ENCODE results near the gene LMX1B. TPM values are rescaled to one million over a fixed set of nuclear protein-coding genes. Genes with fewer than 3 reads are reported as not detected.

LMX1B gene
- total and polyA plus RNA-seq, 2 donors (not counting 1 experiment from before 2014, with no cell fraction given), result not detected

DNA sequence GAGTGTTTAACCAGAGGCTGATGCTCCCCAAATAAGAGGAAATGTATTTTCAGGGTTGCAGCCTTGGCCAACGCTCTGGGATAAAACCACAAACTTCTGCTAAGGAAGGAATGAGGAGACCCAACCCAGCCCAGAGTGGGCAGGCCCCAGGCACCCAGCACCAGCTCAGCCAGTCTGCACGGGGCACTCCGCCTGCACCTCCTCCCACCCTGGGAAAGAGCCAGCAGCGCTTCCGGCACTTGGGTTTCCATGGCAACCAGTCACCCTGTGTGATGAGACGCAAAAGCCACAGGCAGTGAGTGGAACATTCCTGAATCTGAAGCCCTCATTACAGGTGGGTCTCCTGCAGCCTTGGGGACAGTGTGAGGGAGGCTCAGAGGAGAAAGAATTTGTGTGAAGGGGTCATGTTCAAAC, 105.9 kb downstream of the LMX1B start:
- peaks cover 14% of the 10 kb centered on the region for H3K27me3 ChIP-seq (ENCODE audit: control insufficient read depth, insufficient read depth, low read length)
- H3K36me3 ChIP-seq (ENCODE audit: control insufficient read depth, insufficient read depth, low read length), result no peaks in the 10 kb centered on the region
- peak; percentile 27 to 73 for DNase-seq (ENCODE audit: low read depth in 2 of 2)
- H3K9me3 ChIP-seq (ENCODE audit: control insufficient read depth, insufficient read depth, low read depth, low read length), result no peaks in the 10 kb centered on the region
- H3K79me2 ChIP-seq (ENCODE audit: control insufficient read depth, insufficient read depth, low read length), result no peaks in the 10 kb centered on the region
- no peak overlapping the region for H3K27ac ChIP-seq (ENCODE audit: insufficient read depth, low read length)
- no peak overlapping the region for H3K4me3 ChIP-seq (replicated peaks in 1 of 4; ENCODE audit: control extremely low read depth in 1 of 4, insufficient read depth in 1 of 4, low read depth in 3 of 4, low read length in 4 of 4)
- H2AFZ ChIP-seq (ENCODE audit: low read length), result no peak overlapping the region
- no peaks in the 10 kb centered on the region for H3K4me1 ChIP-seq (ENCODE audit: control insufficient read depth, extremely low read depth, insufficient read depth, low read length)
- TF ChIP-seq, protein P1, sequence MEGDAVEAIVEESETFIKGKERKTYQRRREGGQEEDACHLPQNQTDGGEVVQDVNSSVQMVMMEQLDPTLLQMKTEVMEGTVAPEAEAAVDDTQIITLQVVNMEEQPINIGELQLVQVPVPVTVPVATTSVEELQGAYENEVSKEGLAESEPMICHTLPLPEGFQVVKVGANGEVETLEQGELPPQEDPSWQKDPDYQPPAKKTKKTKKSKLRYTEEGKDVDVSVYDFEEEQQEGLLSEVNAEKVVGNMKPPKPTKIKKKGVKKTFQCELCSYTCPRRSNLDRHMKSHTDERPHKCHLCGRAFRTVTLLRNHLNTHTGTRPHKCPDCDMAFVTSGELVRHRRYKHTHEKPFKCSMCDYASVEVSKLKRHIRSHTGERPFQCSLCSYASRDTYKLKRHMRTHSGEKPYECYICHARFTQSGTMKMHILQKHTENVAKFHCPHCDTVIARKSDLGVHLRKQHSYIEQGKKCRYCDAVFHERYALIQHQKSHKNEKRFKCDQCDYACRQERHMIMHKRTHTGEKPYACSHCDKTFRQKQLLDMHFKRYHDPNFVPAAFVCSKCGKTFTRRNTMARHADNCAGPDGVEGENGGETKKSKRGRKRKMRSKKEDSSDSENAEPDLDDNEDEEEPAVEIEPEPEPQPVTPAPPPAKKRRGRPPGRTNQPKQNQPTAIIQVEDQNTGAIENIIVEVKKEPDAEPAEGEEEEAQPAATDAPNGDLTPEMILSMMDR (conservative IDR thresholded peaks at IDR 0.05 in 1 of 2, IDR thresholded peaks at IDR 0.05 in 1 of 2; ENCODE audit: low read depth in 1 of 2, low read length in 2 of 2), result no peak
- TF ChIP-seq EZH2 (IDR thresholded peaks at IDR 0.05; ENCODE audit: low read length, missing control alignments), result no peak
- H4K20me1 ChIP-seq (ENCODE audit: control insufficient read depth, extremely low read depth, insufficient read depth, low read length), result no peaks in the 10 kb centered on the region
- H3K9ac ChIP-seq (ENCODE audit: insufficient read depth, low read length), result no peak overlapping the region
- H3K4me2 ChIP-seq (ENCODE audit: extremely low read depth, insufficient read depth, low read length), result no peak overlapping the region

DNA sequence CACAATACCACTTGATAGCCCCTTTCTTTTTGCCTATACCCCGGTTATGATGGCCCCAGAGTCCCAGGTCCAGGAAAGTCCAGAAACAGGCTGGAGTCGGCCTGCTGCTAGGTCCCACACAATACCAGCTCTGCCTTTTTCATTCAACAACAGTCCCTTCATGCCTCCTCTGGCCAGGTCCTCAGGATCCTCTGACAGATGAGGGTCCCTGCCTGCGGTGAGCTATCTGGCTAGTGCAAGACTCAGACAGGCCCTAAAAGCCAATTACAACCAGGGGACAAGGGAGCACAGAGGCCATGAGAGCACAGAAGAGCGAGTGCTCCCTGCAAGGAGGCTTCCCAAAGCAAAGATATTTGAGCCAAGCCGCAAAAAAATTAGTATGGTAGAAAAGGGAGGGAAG, 106.3 kb downstream of the LMX1B start:
- no peak overlapping the region for H3K27ac ChIP-seq (ENCODE audit: insufficient read depth, low read length)

DNA sequence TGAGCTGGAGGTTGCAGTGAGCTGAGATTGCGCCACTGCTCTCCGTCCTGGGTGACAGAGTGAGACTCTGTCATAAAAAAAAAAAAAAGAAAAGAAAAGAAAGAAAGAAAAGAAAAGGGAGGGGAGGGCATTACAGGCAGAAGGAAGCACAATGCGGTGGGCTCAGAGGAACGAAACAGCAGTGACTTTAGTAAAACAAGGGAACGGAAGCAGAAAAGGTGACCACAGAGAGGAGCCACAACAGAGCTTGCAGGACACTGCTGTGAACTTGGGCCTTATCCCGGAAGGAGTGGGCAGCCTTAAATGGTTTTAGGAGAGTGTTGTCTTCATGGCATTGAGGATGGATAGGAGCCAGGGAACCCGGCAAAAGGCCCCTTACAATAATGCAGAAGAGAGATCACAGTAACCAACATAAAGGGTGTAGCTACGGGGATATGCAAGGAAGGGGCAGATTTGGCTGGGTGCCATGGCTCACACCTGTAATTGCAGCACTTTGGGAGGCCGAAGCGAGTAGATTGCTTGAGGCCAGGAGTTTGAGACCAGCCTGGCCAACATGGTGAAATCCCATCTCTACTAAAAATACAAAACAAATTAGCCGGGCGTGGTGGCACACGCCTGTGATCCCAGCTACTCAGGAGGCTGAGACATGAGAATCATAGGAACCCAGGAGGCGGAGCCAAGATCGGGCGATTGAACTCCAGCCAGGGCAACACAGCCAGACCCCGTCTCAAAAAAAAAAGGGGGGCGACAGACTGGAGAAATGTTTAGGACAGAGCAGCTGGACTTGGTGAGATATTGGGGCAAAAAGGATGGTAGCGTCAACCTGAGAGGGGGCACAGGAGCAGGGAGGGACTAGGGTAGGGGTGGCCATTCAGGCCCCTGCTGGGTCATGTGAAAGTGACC, 107.2 kb downstream of the LMX1B start:
- Histone ChIP-seq H2AFZ (ENCODE audit: low read length) (no peak overlapping the region), H3K9ac (ENCODE audit: insufficient read depth, low read length) (no peak overlapping the region), H3K79me2 (ENCODE audit: control insufficient read depth, insufficient read depth, low read length) (no peaks in the 10 kb centered on the region), H3K4me1 (ENCODE audit: control insufficient read depth, extremely low read depth, insufficient read depth, low read length) (no peaks in the 10 kb centered on the region), H3K27ac (ENCODE audit: insufficient read depth, low read length) (no peak overlapping the region), H4K20me1 (ENCODE audit: control insufficient read depth, extremely low read depth, insufficient read depth, low read length) (no peaks in the 10 kb centered on the region), H3K4me2 (ENCODE audit: extremely low read depth, insufficient read depth, low read length) (no peak overlapping the region), H3K4me3 (replicated peaks in 1 of 4; ENCODE audit: control extremely low read depth in 1 of 4, insufficient read depth in 1 of 4, low read depth in 3 of 4, low read length in 4 of 4) (no peak overlapping the region), H3K36me3 (ENCODE audit: control insufficient read depth, insufficient read depth, low read length) (no peaks in the 10 kb centered on the region), H3K27me3 (ENCODE audit: control insufficient read depth, insufficient read depth, low read length) (peaks cover 16% of the 10 kb centered on the region), H3K9me3 (ENCODE audit: control insufficient read depth, insufficient read depth, low read depth, low read length) (no peaks in the 10 kb centered on the region)
- no peak for DNase-seq (ENCODE audit: low read depth in 2 of 2)
- TF ChIP-seq, protein P1 (conservative IDR thresholded peaks at IDR 0.05 in 1 of 2, IDR thresholded peaks at IDR 0.05 in 1 of 2; ENCODE audit: low read depth in 1 of 2, low read length in 2 of 2), result no peak
- TF ChIP-seq EZH2 (IDR thresholded peaks at IDR 0.05; ENCODE audit: low read length, missing control alignments), result no peak

More for the DNA sequence above, 106.3 kb downstream of the LMX1B start:
- no peak overlapping the region for H3K9ac ChIP-seq (ENCODE audit: insufficient read depth, low read length)
- no peaks in the 10 kb centered on the region for H3K9me3 ChIP-seq (ENCODE audit: control insufficient read depth, insufficient read depth, low read depth, low read length)
- no peak overlapping the region for H3K4me2 ChIP-seq (ENCODE audit: extremely low read depth, insufficient read depth, low read length)
- H3K27me3 ChIP-seq (ENCODE audit: control insufficient read depth, insufficient read depth, low read length), result peaks cover 16% of the 10 kb centered on the region
- no peaks in the 10 kb centered on the region for H3K79me2 ChIP-seq (ENCODE audit: control insufficient read depth, insufficient read depth, low read length)
- H3K4me3 ChIP-seq (replicated peaks in 1 of 4; ENCODE audit: control extremely low read depth in 1 of 4, insufficient read depth in 1 of 4, low read depth in 3 of 4, low read length in 4 of 4), result no peak overlapping the region
- H4K20me1 ChIP-seq (ENCODE audit: control insufficient read depth, extremely low read depth, insufficient read depth, low read length), result no peaks in the 10 kb centered on the region
- no peak for DNase-seq (ENCODE audit: low read depth in 2 of 2)
- no peak overlapping the region for H2AFZ ChIP-seq (ENCODE audit: low read length)
- no peaks in the 10 kb centered on the region for H3K4me1 ChIP-seq (ENCODE audit: control insufficient read depth, extremely low read depth, insufficient read depth, low read length)
- no peak for TF ChIP-seq EZH2 (IDR thresholded peaks at IDR 0.05; ENCODE audit: low read length, missing control alignments)
- TF ChIP-seq, protein P1 (conservative IDR thresholded peaks at IDR 0.05 in 1 of 2, IDR thresholded peaks at IDR 0.05 in 1 of 2; ENCODE audit: low read depth in 1 of 2, low read length in 2 of 2), result no peak
- no peaks in the 10 kb centered on the region for H3K36me3 ChIP-seq (ENCODE audit: control insufficient read depth, insufficient read depth, low read length)
